ENCODE results near the gene B4GALT2. TPM values are rescaled to one million over a fixed set of nuclear protein-coding genes. Genes with fewer than 3 reads are reported as not detected.

B4GALT2 gene
- total RNA-seq, 1 donor from 2014 or later = 56.6 TPM

GRCh38 chr1:43973981-43974442 is 5.0 kb upstream of the B4GALT2 start:
- no peak for FAIRE-seq
- H3K9me3 ChIP-seq (ENCODE audit: insufficient read depth, low read depth, low read length) = no peaks in the 10 kb centered on the region
- peaks cover 40% of the 10 kb centered on the region for H4K20me1 ChIP-seq (ENCODE audit: insufficient read depth, low read length)
- peak overlapping the region; percentile 79 for H3K27ac ChIP-seq (ENCODE audit: low read depth, low read length)
- Mint-ChIP-seq H3K36me3 (ENCODE audit: low read depth, unreplicated experiment) (peaks cover 16% of the 10 kb centered on the region), H3K27ac (ENCODE audit: unreplicated experiment) (peak overlapping the region; percentile 15), H3K9me3 (ENCODE audit: unreplicated experiment) (no peaks in the 10 kb centered on the region), H3K27me3 (ENCODE audit: low read depth, unreplicated experiment) (no peaks in the 10 kb centered on the region), H3K4me1 (ENCODE audit: low read depth, unreplicated experiment) (peaks cover 35% of the 10 kb centered on the region), H3K4me3 (ENCODE audit: unreplicated experiment) (peak overlapping the region; percentile 88)
- peak overlapping the region; percentile 94 for H2AFZ ChIP-seq (ENCODE audit: low read depth, low read length)
- peaks cover 59% of the 10 kb centered on the region for H3K79me2 ChIP-seq (ENCODE audit: insufficient read depth, low read length)
- H3K4me2 ChIP-seq (ENCODE audit: low read length) = peak overlapping the region; percentile 97
- peaks cover 37% of the 10 kb centered on the region for H3K4me1 ChIP-seq (ENCODE audit: insufficient read depth, low read length)
- TF ChIP-seq, protein P1, sequence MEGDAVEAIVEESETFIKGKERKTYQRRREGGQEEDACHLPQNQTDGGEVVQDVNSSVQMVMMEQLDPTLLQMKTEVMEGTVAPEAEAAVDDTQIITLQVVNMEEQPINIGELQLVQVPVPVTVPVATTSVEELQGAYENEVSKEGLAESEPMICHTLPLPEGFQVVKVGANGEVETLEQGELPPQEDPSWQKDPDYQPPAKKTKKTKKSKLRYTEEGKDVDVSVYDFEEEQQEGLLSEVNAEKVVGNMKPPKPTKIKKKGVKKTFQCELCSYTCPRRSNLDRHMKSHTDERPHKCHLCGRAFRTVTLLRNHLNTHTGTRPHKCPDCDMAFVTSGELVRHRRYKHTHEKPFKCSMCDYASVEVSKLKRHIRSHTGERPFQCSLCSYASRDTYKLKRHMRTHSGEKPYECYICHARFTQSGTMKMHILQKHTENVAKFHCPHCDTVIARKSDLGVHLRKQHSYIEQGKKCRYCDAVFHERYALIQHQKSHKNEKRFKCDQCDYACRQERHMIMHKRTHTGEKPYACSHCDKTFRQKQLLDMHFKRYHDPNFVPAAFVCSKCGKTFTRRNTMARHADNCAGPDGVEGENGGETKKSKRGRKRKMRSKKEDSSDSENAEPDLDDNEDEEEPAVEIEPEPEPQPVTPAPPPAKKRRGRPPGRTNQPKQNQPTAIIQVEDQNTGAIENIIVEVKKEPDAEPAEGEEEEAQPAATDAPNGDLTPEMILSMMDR (IDR thresholded peaks at IDR 0.05; ENCODE audit: insufficient read depth, low read depth, low read length) = no peak
- no peak for TF ChIP-seq EZH2 (IDR thresholded peaks at IDR 0.05; ENCODE audit: insufficient read depth, low read length)
- DNase-seq (ENCODE audit: low read depth) = no peak
- H3K4me3 ChIP-seq (ENCODE audit: insufficient read depth, low read depth, low read length) = peak overlapping the region; percentile 80
- H3K9ac ChIP-seq (ENCODE audit: low read length) = peak overlapping the region; percentile 90
- no peaks in the 10 kb centered on the region for H3K27me3 ChIP-seq (ENCODE audit: insufficient read depth, low read length)
- peaks cover 22% of the 10 kb centered on the region for H3K36me3 ChIP-seq (ENCODE audit: insufficient read depth, low read length)

DNA sequence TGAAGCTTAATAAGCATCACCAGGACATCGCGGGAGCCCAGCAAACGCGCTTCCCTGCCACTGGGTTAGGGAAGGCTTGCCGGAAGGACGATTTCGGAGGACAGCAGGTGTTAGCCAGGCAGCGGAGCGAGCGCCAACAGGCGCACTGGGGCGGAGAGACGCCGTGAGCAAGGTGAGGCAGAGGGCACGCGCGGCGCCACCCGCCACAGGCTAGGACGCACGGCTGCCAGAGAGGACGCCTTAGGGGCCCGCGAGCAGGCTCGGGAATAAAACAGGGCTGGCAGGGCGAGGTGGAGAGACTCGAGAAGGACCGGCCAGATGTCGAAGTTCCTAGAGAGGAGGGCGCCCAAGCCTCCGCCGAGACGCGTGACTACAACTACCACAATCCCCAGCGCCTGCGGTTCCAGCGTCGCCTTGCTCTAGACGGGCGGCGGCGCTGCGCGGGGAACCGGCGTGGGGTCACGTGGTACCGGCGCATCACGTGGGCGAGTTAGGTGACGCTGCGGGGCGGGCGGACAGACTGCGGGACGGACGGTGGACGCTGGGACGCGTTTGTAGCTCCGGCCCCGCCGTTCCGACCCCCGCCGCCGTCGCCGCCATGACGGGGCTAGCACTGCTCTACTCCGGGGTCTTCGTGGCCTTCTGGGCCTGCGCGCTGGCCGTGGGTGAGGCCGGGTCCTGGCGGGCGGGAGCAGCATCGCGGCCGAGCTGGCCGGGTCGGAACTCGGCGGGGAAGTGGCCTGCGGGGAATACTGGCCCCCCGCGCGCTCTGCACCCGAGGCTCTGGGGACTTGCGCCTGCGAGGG is 4.4 kb upstream of the B4GALT2 start, which contains the start of gene ATP6V0B:
Gene ATP6V0B (plus strand): TSS at position 518 of the 806 bp plus-strand sequence. CDS start 81 bp downstream, at position 599.
- H3K9ac ChIP-seq (ENCODE audit: low read length) = peak within 1 kb of the TSS; percentile 90
- Mint-ChIP-seq H3K4me3 (ENCODE audit: unreplicated experiment) (peak within 1 kb of the TSS; percentile 88), H3K27me3 (ENCODE audit: low read depth, unreplicated experiment) (no peaks in the 10 kb centered on the region), H3K27ac (ENCODE audit: unreplicated experiment) (peak within 1 kb of the TSS; percentile 81), H3K9me3 (ENCODE audit: unreplicated experiment) (no peaks in the 10 kb centered on the region), H3K4me1 (ENCODE audit: low read depth, unreplicated experiment) (peaks cover 34% of the 10 kb centered on the region), H3K36me3 (ENCODE audit: low read depth, unreplicated experiment) (peaks cover 16% of the 10 kb centered on the region)
- peak; percentile 79 for DNase-seq (ENCODE audit: low read depth)
- peak within 1 kb of the TSS; percentile 80 for H3K4me3 ChIP-seq (ENCODE audit: insufficient read depth, low read depth, low read length)
- peak within 1 kb of the TSS; percentile 79 for H3K27ac ChIP-seq (ENCODE audit: low read depth, low read length)
- TF ChIP-seq, protein P1 (IDR thresholded peaks at IDR 0.05; ENCODE audit: insufficient read depth, low read depth, low read length) = no peak
- peak within 1 kb of the TSS; percentile 97 for H3K4me2 ChIP-seq (ENCODE audit: low read length)
- H3K79me2 ChIP-seq (ENCODE audit: insufficient read depth, low read length) = peaks cover 59% of the 10 kb centered on the region
- H2AFZ ChIP-seq (ENCODE audit: low read depth, low read length) = peak within 1 kb of the TSS; percentile 94
- peaks cover 40% of the 10 kb centered on the region for H4K20me1 ChIP-seq (ENCODE audit: insufficient read depth, low read length)
- FAIRE-seq = no peak
- peaks cover 22% of the 10 kb centered on the region for H3K36me3 ChIP-seq (ENCODE audit: insufficient read depth, low read length)
- H3K27me3 ChIP-seq (ENCODE audit: insufficient read depth, low read length) = no peaks in the 10 kb centered on the region
- peaks cover 37% of the 10 kb centered on the region for H3K4me1 ChIP-seq (ENCODE audit: insufficient read depth, low read length)
- no peaks in the 10 kb centered on the region for H3K9me3 ChIP-seq (ENCODE audit: insufficient read depth, low read depth, low read length)
